ENCODE results near the gene RFX4. TPM values are rescaled to one million over a fixed set of nuclear protein-coding genes. Genes with fewer than 3 reads are reported as not detected.

RFX4 gene
- total RNA-seq, 1 donor from 2014 or later, result not detected

- Histone ChIP-seq H3K36me3 (no peaks in the 10 kb centered on the region), H3K4me1 (peaks cover 2% of the 10 kb centered on the region), H3K27me3 (ENCODE audit: low read depth) (peaks cover 6% of the 10 kb centered on the region), H3K4me3 (no peak overlapping the region), H3K9me3 (replicated peaks) (no peaks in the 10 kb centered on the region), H3K27ac (replicated peaks) (no peak overlapping the region)
- DNase-seq, result no peak
- TF ChIP-seq CTCF (IDR thresholded peaks at IDR 0.05; ENCODE audit: borderline replicate concordance), result no peak
- intact Hi-C loops (cut with micrococcal nuclease), result no loop called here
Measured at GRCh38 chr12:106709068-106709511, 126.3 kb downstream of the RFX4 start.

- no peak overlapping the region for H3K4me3 ChIP-seq
- intact Hi-C loops (cut with micrococcal nuclease), result no loop called here
- DNase-seq, result no peak
- no peaks in the 10 kb centered on the region for H3K9me3 ChIP-seq (replicated peaks)
- H3K27ac ChIP-seq (replicated peaks), result no peak overlapping the region
- peaks cover 6% of the 10 kb centered on the region for H3K27me3 ChIP-seq (ENCODE audit: low read depth)
- H3K4me1 ChIP-seq, result no peaks in the 10 kb centered on the region
- H3K36me3 ChIP-seq, result no peaks in the 10 kb centered on the region
- TF ChIP-seq CTCF (IDR thresholded peaks at IDR 0.05; ENCODE audit: borderline replicate concordance), result no peak
Measured at GRCh38 chr12:106710143-106710893, 127.5 kb downstream of the RFX4 start.

- Histone ChIP-seq H3K4me3 (no peak overlapping the region), H3K27me3 (ENCODE audit: low read depth) (peaks cover 6% of the 10 kb centered on the region), H3K27ac (replicated peaks) (no peak overlapping the region), H3K4me1 (no peaks in the 10 kb centered on the region), H3K9me3 (replicated peaks) (no peaks in the 10 kb centered on the region), H3K36me3 (no peaks in the 10 kb centered on the region)
- intact Hi-C loops (cut with micrococcal nuclease), result no loop called here
- no peak for DNase-seq
- no peak for TF ChIP-seq CTCF (IDR thresholded peaks at IDR 0.05; ENCODE audit: borderline replicate concordance)
Measured at GRCh38 chr12:106711316-106711715, 128.5 kb downstream of the RFX4 start.

- no peaks in the 10 kb centered on the region for H3K36me3 ChIP-seq
- no peak overlapping the region for H3K4me3 ChIP-seq
- intact Hi-C loops (cut with micrococcal nuclease), result no loop called here
- DNase-seq, result no peak
- H3K27me3 ChIP-seq (ENCODE audit: low read depth), result peaks cover 6% of the 10 kb centered on the region
- no peak overlapping the region for H3K27ac ChIP-seq (replicated peaks)
- H3K9me3 ChIP-seq (replicated peaks), result no peaks in the 10 kb centered on the region
- TF ChIP-seq CTCF (IDR thresholded peaks at IDR 0.05; ENCODE audit: borderline replicate concordance), result no peak
- H3K4me1 ChIP-seq, result no peaks in the 10 kb centered on the region
Measured at GRCh38 chr12:106712768-106713167, 130.0 kb downstream of the RFX4 start.

- Histone ChIP-seq H3K27me3 (ENCODE audit: low read depth) (peaks cover 6% of the 10 kb centered on the region), H3K4me3 (no peak overlapping the region), H3K27ac (replicated peaks) (no peak overlapping the region), H3K4me1 (no peaks in the 10 kb centered on the region), H3K9me3 (replicated peaks) (no peaks in the 10 kb centered on the region), H3K36me3 (no peaks in the 10 kb centered on the region)
- no peak for TF ChIP-seq CTCF (IDR thresholded peaks at IDR 0.05; ENCODE audit: borderline replicate concordance)
- DNase-seq, result no peak
- intact Hi-C loops (cut with micrococcal nuclease), result no loop called here
Measured at GRCh38 chr12:106714926-106715325, 132.1 kb downstream of the RFX4 start.
